Renal pelvis (tissue), 12 donors: ENCODE data around the gene LGALS12. TPM values are rescaled to one million over a fixed set of nuclear protein-coding genes. Genes with fewer than 3 reads are reported as not detected.
A peak's percentile ranks its signal among the peaks of the same experiment; 100 is the strongest.

Experiments
- DNase-seq: peaks from one replicate; pipeline ENCODE4 v3.0.0-alpha.2; 2013
- long read RNA-seq, 16 experiments: transcript quantifications; one replicate each; lab custom pipeline, GENCODE V29; 2026
- polyA plus RNA-seq, 3 donors: library from polyadenylated mRNA; unstranded; fragments of 120-200 nt; gene quantifications; one replicate each; pipeline ENCODE4 v1.2.1, GENCODE V29; 2013; ENCODE audit not compliant: insufficient read length in 3 of 3

Gene LGALS12
- polyA plus RNA-seq = under 1 TPM; 0.28 to 0.34 (median 0.31) TPM
- long read RNA-seq, donor 1 = 0 reads
- long read RNA-seq, donor 2 = 0 reads
- long read RNA-seq, donor 3 = 0 reads
- long read RNA-seq, donor 4 = 0 reads
- long read RNA-seq, donor 5 = 0 reads
- long read RNA-seq, donor 6 = 0 reads
- long read RNA-seq, donor 7, partial matches to known transcripts = 0 of 1 reads
- long read RNA-seq, donor 7, other reads (novel, unspliced or antisense) = 0 of 1 reads
- long read RNA-seq, donor 8, partial matches to known transcripts = 0 of 1 reads
- long read RNA-seq, donor 8, other reads (novel, unspliced or antisense) = 0 of 1 reads
- long read RNA-seq, donor 9 = 0 reads
- long read RNA-seq, donor 10 = 0 reads
- long read RNA-seq, donor 11 = 0 reads
- long read RNA-seq, donor 12 = 0 reads
- long read RNA-seq, donor 13 = 0 reads
- long read RNA-seq, donor 14 = 0 reads
- long read RNA-seq, donor 15 = 0 reads
- long read RNA-seq, donor 16 = 0 reads

GRCh38 chr11:63505857-63506528 is at the start of gene LGALS12:
Gene LGALS12 (plus strand): TSS chr11:63506084. CDS start chr11:63506459, 375 bp downstream.
- no peak for DNase-seq

- DNase-seq = no peak
Measured at GRCh38 chr11:63459586-63459985, 46.3 kb upstream of the LGALS12 start.

GRCh38 chr11:63462137-63462536 is 43.7 kb upstream of the LGALS12 start:
- DNase-seq = no peak

- no peak for DNase-seq
Measured at GRCh38 chr11:63470311-63470710, 35.6 kb upstream of the LGALS12 start.

GRCh38 chr11:63472372-63472771 is 33.5 kb upstream of the LGALS12 start:
- DNase-seq = no peak

GRCh38 chr11:63476618-63477017 is 29.3 kb upstream of the LGALS12 start:
- no peak for DNase-seq

GRCh38 chr11:63478896-63479295 is 27.0 kb upstream of the LGALS12 start:
- peak; percentile 68 for DNase-seq

GRCh38 chr11:63480039-63480438 is 25.8 kb upstream of the LGALS12 start:
- no peak for DNase-seq

GRCh38 chr11:63485777-63486176 is 20.1 kb upstream of the LGALS12 start:
- DNase-seq = no peak

GRCh38 chr11:63488789-63489188 is 17.1 kb upstream of the LGALS12 start:
- DNase-seq = no peak

GRCh38 chr11:63489879-63490278 is 16.0 kb upstream of the LGALS12 start:
- DNase-seq = no peak

GRCh38 chr11:63490551-63491239 is 15.2 kb upstream of the LGALS12 start, which contains the start of gene PLAAT5:
Gene PLAAT5 (minus strand): TSS chr11:63491167. CDS start chr11:63491034, 133 bp downstream.
- DNase-seq = peak; percentile 30

GRCh38 chr11:63491240-63491587 is 14.7 kb upstream of the LGALS12 start:
- no peak for DNase-seq

GRCh38 chr11:63491636-63492372 is 14.1 kb upstream of the LGALS12 start:
- DNase-seq = no peak

GRCh38 chr11:63492441-63492840 is 13.4 kb upstream of the LGALS12 start:
- no peak for DNase-seq

- DNase-seq = no peak
Measured at GRCh38 chr11:63493127-63493526, 12.8 kb upstream of the LGALS12 start.

- DNase-seq = no peak
Measured at GRCh38 chr11:63494975-63495374, 10.9 kb upstream of the LGALS12 start.

GRCh38 chr11:63499874-63500273 is 6.0 kb upstream of the LGALS12 start:
- DNase-seq = no peak

GRCh38 chr11:63501236-63501635 is 4.6 kb upstream of the LGALS12 start:
- no peak for DNase-seq

GRCh38 chr11:63502252-63502820 is 3.5 kb upstream of the LGALS12 start:
- no peak for DNase-seq

GRCh38 chr11:63503492-63503891 is 2.4 kb upstream of the LGALS12 start:
- DNase-seq = no peak
